Measurements from ENCODE around the gene LHB. TPM values are rescaled to one million over a fixed set of nuclear protein-coding genes. Genes with fewer than 3 reads are reported as not detected.
"Not testable (repeated sequence)": the region's sequence is repeated elsewhere in the genome, so short reads cannot be mapped to it uniquely, and the experiment has no call there.

LHB gene
- total RNA-seq, 1 experiment from 2014 or later: not detected

GRCh38 chr19:49043548-49043947 lies 26.7 kb upstream of the LHB start, which contains the start of gene CGB5:
CGB5 (plus strand) TSS chr19:49043848; CDS start chr19:49044210, 362 bp downstream.
- not testable (repeated sequence) for H4K5ac ChIP-seq (ENCODE audit: insufficient read length, low read depth, low read length); H3K14ac ChIP-seq (ENCODE audit: insufficient read depth, low read length); H2BK15ac ChIP-seq (ENCODE audit: low read depth, low read length); H3K18ac ChIP-seq (ENCODE audit: insufficient read length, low read depth, low read length); H3K23ac ChIP-seq (ENCODE audit: insufficient read length, low read depth, low read length); H3K9me3 ChIP-seq (ENCODE audit: control insufficient read depth, low read depth, low read length); H3K56ac ChIP-seq (ENCODE audit: insufficient read length, low read depth, low read length); H3K9ac ChIP-seq (ENCODE audit: extremely low read depth, insufficient read length, low read length); H4K8ac ChIP-seq (replicated peaks; ENCODE audit: insufficient read length, low read depth, low read length); H2BK5ac ChIP-seq (ENCODE audit: insufficient read length, low read length); H2AFZ ChIP-seq (ENCODE audit: low read length); H3K27ac ChIP-seq (ENCODE audit: insufficient read length, low read depth, low read length); H4K20me1 ChIP-seq (ENCODE audit: control insufficient read depth, insufficient read depth, insufficient read length); H2AK5ac ChIP-seq (ENCODE audit: insufficient read length, low read length); DNase-seq; H3K79me2 ChIP-seq (ENCODE audit: insufficient read depth, low read length); H3K79me1 ChIP-seq (ENCODE audit: insufficient read depth, low read depth, low read length, poor library complexity, severe bottlenecking); H3K36me3 Mint-ChIP-seq (ENCODE audit: insufficient read depth in 1 of 3, low read depth in 3 of 3); H3K27me3 ChIP-seq (ENCODE audit: insufficient read depth, low read length); H3K4me1 ChIP-seq (ENCODE audit: insufficient read depth, low read length); H3K27ac Mint-ChIP-seq; H3K4me2 ChIP-seq (ENCODE audit: insufficient read depth, insufficient read length, low read length); H4K91ac ChIP-seq (ENCODE audit: insufficient read length, low read depth, low read length); H2BK120ac ChIP-seq (ENCODE audit: low read depth, low read length, poor library complexity, severe bottlenecking); H2BK12ac ChIP-seq (ENCODE audit: insufficient read length, low read depth, low read length); H3K4me1 Mint-ChIP-seq; H3T11ph ChIP-seq (ENCODE audit: low read length); H3K23me2 ChIP-seq (ENCODE audit: insufficient read length, low read depth, low read length, poor library complexity, severe bottlenecking); H2BK20ac ChIP-seq (ENCODE audit: low read depth, low read length, poor library complexity, severe bottlenecking); H3K4me3 Mint-ChIP-seq; H3K4ac ChIP-seq (ENCODE audit: low read depth, low read length); H3K9me3 Mint-ChIP-seq
- peaks cover 22% of the 10 kb centered on the region for H3K27me3 Mint-ChIP-seq (ENCODE audit: low read depth)
- WGBS (ENCODE audit: extremely low coverage, insufficient read length, low lambda C conversion rate): no CpG with 5 or more reads among the region's 15 CpGs

DNA sequence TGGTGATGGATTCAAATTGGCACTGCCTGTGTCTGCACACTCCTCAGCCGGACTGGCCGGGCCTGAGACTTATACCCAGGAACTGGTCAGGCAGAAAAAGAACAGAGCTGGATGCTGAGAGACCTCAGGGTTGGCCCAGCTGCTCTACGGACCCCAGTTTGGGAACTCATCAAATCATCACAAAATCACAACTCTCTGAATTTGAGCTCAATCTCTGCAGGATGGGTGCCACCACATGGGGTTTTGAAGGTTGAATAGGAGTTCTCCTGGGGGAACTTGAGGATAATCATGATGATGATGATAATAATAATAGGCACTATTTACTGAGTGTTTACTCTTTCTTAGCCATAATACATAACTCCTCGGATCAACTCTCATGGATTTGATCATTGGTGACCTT lies 25.8 kb upstream of the LHB start:
- H3K36me3 Mint-ChIP-seq (ENCODE audit: insufficient read depth in 1 of 3, low read depth in 3 of 3); DNase-seq; H3K9me3 Mint-ChIP-seq; H3K4me1 Mint-ChIP-seq; H3K4me3 Mint-ChIP-seq; H3K27ac ChIP-seq (ENCODE audit: insufficient read length, low read depth, low read length); H3T11ph ChIP-seq (ENCODE audit: low read length); H2BK12ac ChIP-seq (ENCODE audit: insufficient read length, low read depth, low read length); H2BK120ac ChIP-seq (ENCODE audit: low read depth, low read length, poor library complexity, severe bottlenecking); H2AFZ ChIP-seq (ENCODE audit: low read length); H2BK20ac ChIP-seq (ENCODE audit: low read depth, low read length, poor library complexity, severe bottlenecking); H2AK5ac ChIP-seq (ENCODE audit: insufficient read length, low read length); H4K20me1 ChIP-seq (ENCODE audit: control insufficient read depth, insufficient read depth, insufficient read length); H3K56ac ChIP-seq (ENCODE audit: insufficient read length, low read depth, low read length); H3K18ac ChIP-seq (ENCODE audit: insufficient read length, low read depth, low read length); H3K4ac ChIP-seq (ENCODE audit: low read depth, low read length); H4K8ac ChIP-seq (replicated peaks; ENCODE audit: insufficient read length, low read depth, low read length); H3K27ac Mint-ChIP-seq; H2BK15ac ChIP-seq (ENCODE audit: low read depth, low read length); H3K23ac ChIP-seq (ENCODE audit: insufficient read length, low read depth, low read length); H4K91ac ChIP-seq (ENCODE audit: insufficient read length, low read depth, low read length); H3K27me3 ChIP-seq (ENCODE audit: insufficient read depth, low read length); H3K9me3 ChIP-seq (ENCODE audit: control insufficient read depth, low read depth, low read length); H3K79me1 ChIP-seq (ENCODE audit: insufficient read depth, low read depth, low read length, poor library complexity, severe bottlenecking); H2BK5ac ChIP-seq (ENCODE audit: insufficient read length, low read length); H3K23me2 ChIP-seq (ENCODE audit: insufficient read length, low read depth, low read length, poor library complexity, severe bottlenecking); H3K9ac ChIP-seq (ENCODE audit: extremely low read depth, insufficient read length, low read length); H4K5ac ChIP-seq (ENCODE audit: insufficient read length, low read depth, low read length); H3K4me2 ChIP-seq (ENCODE audit: insufficient read depth, insufficient read length, low read length); H3K4me1 ChIP-seq (ENCODE audit: insufficient read depth, low read length); H3K14ac ChIP-seq (ENCODE audit: insufficient read depth, low read length); H3K79me2 ChIP-seq (ENCODE audit: insufficient read depth, low read length): not testable (repeated sequence)
- peaks cover 25% of the 10 kb centered on the region for H3K27me3 Mint-ChIP-seq (ENCODE audit: low read depth)
- WGBS (ENCODE audit: extremely low coverage, insufficient read length, low lambda C conversion rate): no CpG with 5 or more reads among the region's 4 CpGs
